Naive B cell (primary cell): ENCODE measurements around the gene FAM43A. TPM values are rescaled to one million over a fixed set of nuclear protein-coding genes. Genes with fewer than 3 reads are reported as not detected.

Experiments used
- ATAC-seq, 2 donors: fragments of 150-1000 bp; cut with Tn5 transposase; 2 replicates each; pipeline ENCODE4 v1.10.0; 2021; ENCODE audit warnings: low read depth in 2 of 2, mild to moderate bottlenecking in 2 of 2, moderate library complexity in 2 of 2
- DNase-seq: peaks from one replicate; pipeline ENCODE4 v3.0.0; 2022
- H3K27ac Mint-ChIP-seq, 6 donors: one replicate each; pipeline ENCODE4 v1.8.0; 2020 to 2022; ENCODE audit warnings: mild to moderate bottlenecking in 6 of 6, mixed read lengths in 6 of 6, moderate library complexity in 5 of 6, inconsistent platforms in 2 of 6
- H3K27me3 Mint-ChIP-seq, 3 donors: one replicate each; pipeline ENCODE4 v1.8.0; 2021 to 2022; ENCODE audit warnings: mixed read lengths in 3 of 3, mild to moderate bottlenecking in 1 of 3
- H3K36me3 Mint-ChIP-seq, 2 donors: one replicate each; pipeline ENCODE4 v1.8.0; 2020 to 2022; ENCODE audit warnings: mixed read lengths in 2 of 2, inconsistent platforms in 1 of 2, mild to moderate bottlenecking in 1 of 2
- H3K4me1 Mint-ChIP-seq, 3 donors: one replicate each; pipeline ENCODE4 v1.8.0; 2020 to 2022; ENCODE audit warnings: mixed read lengths in 3 of 3, inconsistent platforms in 1 of 3, mild to moderate bottlenecking in 1 of 3, moderate library complexity in 1 of 3
- H3K4me3 Mint-ChIP-seq, 8 donors: one replicate each; pipeline ENCODE4 v1.8.0; 2020 to 2022; ENCODE audit warnings: mild to moderate bottlenecking in 8 of 8, mixed read lengths in 8 of 8, moderate library complexity in 8 of 8, inconsistent platforms in 2 of 8
- H3K9me3 Mint-ChIP-seq, 7 donors: one replicate each; pipeline ENCODE4 v1.8.0; 2020 to 2022; ENCODE audit warnings: mixed read lengths in 7 of 7, mild to moderate bottlenecking in 5 of 7, inconsistent platforms in 2 of 7, moderate library complexity in 1 of 7
- polyA plus RNA-seq, 6 donors: library from polyadenylated mRNA; unstranded; fragments of 300-500 nt; fragmentation: Illumina TruSeq; gene quantifications; one replicate each; pipeline ENCODE4 v1.2.3, GENCODE V29; 2021; ENCODE audit warnings: low read depth in 6 of 6

Gene FAM43A
- polyA plus RNA-seq, 6 donors from 2014 or later: 15.4 to 69.3 (median 35.4) TPM

GRCh38 chr3:194696702-194697101 is 11.0 kb downstream of the FAM43A start:
- Mint-ChIP-seq H3K9me3 (peaks cover 0 to 15% (median 7%) of the 10 kb centered on the region in 7 donors), H3K4me3 (peak overlapping the region in 6 of 8 donors; percentile 14 to 70 (median 60)), H3K27me3 (no peaks in the 10 kb centered on the region), H3K36me3 (no peaks in the 10 kb centered on the region), H3K27ac (peak overlapping the region in 1 of 6 donors; percentile 50), H3K4me1 (peaks cover 32 to 51% (median 49%) of the 10 kb centered on the region in 3 donors)
- DNase-seq (no peak), ATAC-seq (no peak)

GRCh38 chr3:194702545-194702944 is 16.9 kb downstream of the FAM43A start:
- ATAC-seq: no peak
- Mint-ChIP-seq H3K4me3 (no peak overlapping the region), H3K27ac (no peak overlapping the region), H3K9me3 (peaks cover 0 to 20% (median 3%) of the 10 kb centered on the region in 7 donors), H3K27me3 (peaks cover 0 to 7% (median 0%) of the 10 kb centered on the region in 3 donors), H3K4me1 (peaks cover under 1 to 10% (median 2%) of the 10 kb centered on the region in 3 donors), H3K36me3 (no peaks in the 10 kb centered on the region)
- no peak for DNase-seq

- Mint-ChIP-seq H3K4me1 (peaks cover 0 to 10% (median 2%) of the 10 kb centered on the region in 3 donors), H3K27me3 (peaks cover 0 to 7% (median 0%) of the 10 kb centered on the region in 3 donors), H3K4me3 (no peak overlapping the region), H3K27ac (no peak overlapping the region), H3K9me3 (peaks cover 4 to 9% (median 5%) of the 10 kb centered on the region in 7 donors), H3K36me3 (no peaks in the 10 kb centered on the region)
- ATAC-seq: no peak
- DNase-seq: no peak
Observed at GRCh38 chr3:194705227-194705626, 19.5 kb downstream of the FAM43A start.

- Mint-ChIP-seq H3K36me3 (no peaks in the 10 kb centered on the region), H3K27me3 (peaks cover 0 to 7% (median 0%) of the 10 kb centered on the region in 3 donors), H3K9me3 (peaks cover 4 to 9% (median 5%) of the 10 kb centered on the region in 7 donors), H3K4me1 (peaks cover 0 to 10% (median 2%) of the 10 kb centered on the region in 3 donors), H3K4me3 (no peak overlapping the region), H3K27ac (peak overlapping the region in 1 of 6 donors; percentile 60)
- no peak for DNase-seq
- ATAC-seq: no peak
Observed at GRCh38 chr3:194705761-194706160, 20.1 kb downstream of the FAM43A start.

- H3K36me3 Mint-ChIP-seq: no peaks in the 10 kb centered on the region
- H3K9me3 Mint-ChIP-seq: peaks cover 4 to 9% (median 5%) of the 10 kb centered on the region in 7 donors
- peaks cover 0 to 7% (median 0%) of the 10 kb centered on the region in 3 donors for H3K27me3 Mint-ChIP-seq
- H3K27ac Mint-ChIP-seq: peak overlapping the region in 1 of 6 donors; percentile 60
- no peak overlapping the region for H3K4me3 Mint-ChIP-seq
- ATAC-seq: no peak
- H3K4me1 Mint-ChIP-seq: peaks cover 0 to 10% (median 2%) of the 10 kb centered on the region in 3 donors
- DNase-seq: no peak
Observed at GRCh38 chr3:194707147-194707540, 21.5 kb downstream of the FAM43A start.

- Mint-ChIP-seq H3K36me3 (no peaks in the 10 kb centered on the region), H3K4me3 (no peak overlapping the region), H3K9me3 (peaks cover 4 to 9% (median 5%) of the 10 kb centered on the region in 7 donors), H3K27ac (no peak overlapping the region), H3K4me1 (peaks cover 0 to 6% (median 1%) of the 10 kb centered on the region in 3 donors), H3K27me3 (no peaks in the 10 kb centered on the region)
- DNase-seq: no peak
- no peak for ATAC-seq
Observed at GRCh38 chr3:194711286-194711685, 25.6 kb downstream of the FAM43A start.

GRCh38 chr3:194711913-194712312 is 26.2 kb downstream of the FAM43A start:
- peaks cover 4 to 7% (median 5%) of the 10 kb centered on the region in 7 donors for H3K9me3 Mint-ChIP-seq
- H3K27ac Mint-ChIP-seq: no peak overlapping the region
- DNase-seq: no peak
- no peak for ATAC-seq
- H3K4me3 Mint-ChIP-seq: no peak overlapping the region
- no peaks in the 10 kb centered on the region for H3K36me3 Mint-ChIP-seq
- H3K4me1 Mint-ChIP-seq: peaks cover 0 to 6% (median 0%) of the 10 kb centered on the region in 3 donors
- no peaks in the 10 kb centered on the region for H3K27me3 Mint-ChIP-seq

GRCh38 chr3:194713299-194714136 is 27.8 kb downstream of the FAM43A start:
- H3K9me3 Mint-ChIP-seq: no peaks in the 10 kb centered on the region
- ATAC-seq: no peak
- H3K27me3 Mint-ChIP-seq: no peaks in the 10 kb centered on the region
- H3K4me3 Mint-ChIP-seq: no peak overlapping the region
- peaks cover 5 to 11% (median 6%) of the 10 kb centered on the region in 3 donors for H3K4me1 Mint-ChIP-seq
- H3K36me3 Mint-ChIP-seq: no peaks in the 10 kb centered on the region
- no peak overlapping the region for H3K27ac Mint-ChIP-seq
- no peak for DNase-seq

GRCh38 chr3:194714137-194714455 is 28.4 kb downstream of the FAM43A start:
- no peaks in the 10 kb centered on the region for H3K27me3 Mint-ChIP-seq
- H3K4me3 Mint-ChIP-seq: no peak overlapping the region
- no peak for ATAC-seq

GRCh38 chr3:194714564-194714963 is 28.9 kb downstream of the FAM43A start:
- ATAC-seq (no peak), DNase-seq (no peak)
- H3K4me1 Mint-ChIP-seq: peaks cover 5 to 11% (median 6%) of the 10 kb centered on the region in 3 donors
- peak overlapping the region in 1 of 6 donors; percentile 38 for H3K27ac Mint-ChIP-seq
- no peak overlapping the region for H3K4me3 Mint-ChIP-seq
- no peaks in the 10 kb centered on the region for H3K27me3 Mint-ChIP-seq
- no peaks in the 10 kb centered on the region for H3K9me3 Mint-ChIP-seq
- no peaks in the 10 kb centered on the region for H3K36me3 Mint-ChIP-seq

More at GRCh38 chr3:194714137-194714455, 28.4 kb downstream of the FAM43A start:
- H3K36me3 Mint-ChIP-seq: no peaks in the 10 kb centered on the region
- H3K4me1 Mint-ChIP-seq: peaks cover 5 to 11% (median 6%) of the 10 kb centered on the region in 3 donors
- no peak for DNase-seq
- H3K9me3 Mint-ChIP-seq: no peaks in the 10 kb centered on the region
- no peak overlapping the region for H3K27ac Mint-ChIP-seq

- Mint-ChIP-seq H3K4me3 (no peak overlapping the region), H3K27me3 (no peaks in the 10 kb centered on the region), H3K27ac (peak overlapping the region in 2 of 6 donors; percentile 38 to 62), H3K4me1 (peaks cover 5 to 11% (median 6%) of the 10 kb centered on the region in 3 donors), H3K9me3 (no peaks in the 10 kb centered on the region), H3K36me3 (no peaks in the 10 kb centered on the region)
- no peak for ATAC-seq
- DNase-seq: no peak
Observed at GRCh38 chr3:194715022-194715800, 29.5 kb downstream of the FAM43A start.

- H3K4me3 Mint-ChIP-seq: peak overlapping the region in 1 of 8 donors; percentile 10
- H3K27me3 Mint-ChIP-seq: no peaks in the 10 kb centered on the region
- H3K36me3 Mint-ChIP-seq: no peaks in the 10 kb centered on the region
- peaks cover 8 to 20% (median 9%) of the 10 kb centered on the region in 3 donors for H3K4me1 Mint-ChIP-seq
- no peaks in the 10 kb centered on the region for H3K9me3 Mint-ChIP-seq
- ATAC-seq: no peak
- no peak for DNase-seq
- peak overlapping the region in 2 of 6 donors; percentile 54 to 72 for H3K27ac Mint-ChIP-seq
Observed at GRCh38 chr3:194718079-194718478, 32.4 kb downstream of the FAM43A start.

- ATAC-seq: no peak
- H3K27me3 Mint-ChIP-seq: no peaks in the 10 kb centered on the region
- H3K9me3 Mint-ChIP-seq: peaks cover 0 to under 1% (median 0%) of the 10 kb centered on the region in 7 donors
- no peaks in the 10 kb centered on the region for H3K36me3 Mint-ChIP-seq
- peaks cover 16 to 22% (median 21%) of the 10 kb centered on the region in 3 donors for H3K4me1 Mint-ChIP-seq
- DNase-seq: no peak
- H3K4me3 Mint-ChIP-seq: no peak overlapping the region
- H3K27ac Mint-ChIP-seq: no peak overlapping the region
Observed at GRCh38 chr3:194720048-194720447, 34.4 kb downstream of the FAM43A start.
